HepG2 (cell line): ENCODE results near the gene LRRC3C. TPM values are rescaled to one million over a fixed set of nuclear protein-coding genes. Genes with fewer than 3 reads are reported as not detected.
A peak's percentile ranks its signal among the peaks of the same experiment; 100 is the strongest.

ENCODE experiments used
- ATF3 ChIP-seq: sonication (generic); formaldehyde crosslinking; IDR thresholded peaks from 2 replicates; pipeline ENCODE4 v1.4.0; 2020; ENCODE audit warnings: missing genetic modification reagents
- GATA4 ChIP-seq: sonication (generic); IDR thresholded peaks from 2 replicates; pipeline ENCODE4 v1.6.1; 2016; ENCODE audit warnings: antibody characterized with exemption, low read depth, borderline replicate concordance
- KLF11 ChIP-seq: IDR thresholded peaks from 2 replicates; pipeline ENCODE4 v1.6.1; 2016; ENCODE audit warnings: missing compliant biosample characterization
- KLF12 ChIP-seq: sonication (generic); formaldehyde crosslinking; IDR thresholded peaks from 2 replicates; pipeline ENCODE4 v1.4.0; 2020; ENCODE audit warnings: missing genetic modification reagents, borderline replicate concordance
- RAD21 ChIP-seq: fragments of 450-650 bp; formaldehyde crosslinking; IDR thresholded peaks from 2 replicates; pipeline ENCODE4 v1.5.0; 2020; ENCODE audit warnings: mild to moderate bottlenecking
- SKI ChIP-seq: fragments of 450-650 bp; IDR thresholded peaks from one replicate; pipeline ENCODE4 v1.6.1; 2018; ENCODE audit warnings: mild to moderate bottlenecking; ENCODE audit not compliant: partially characterized antibody
- SRSF1 ChIP-seq: fragments of 200-400 bp; formaldehyde crosslinking; optimal IDR thresholded peaks from 2 replicates; pipeline ENCODE3; 2017; ENCODE audit warnings: mild to moderate bottlenecking, low read depth, low read length, moderate library complexity
- TSC22D2 ChIP-seq: sonication (generic); formaldehyde crosslinking; IDR thresholded peaks from 2 replicates; pipeline ENCODE4 v1.5.1; 2020; ENCODE audit warnings: missing genetic modification reagents, mild to moderate bottlenecking, borderline replicate concordance
- YEATS4 ChIP-seq: sonication (generic); formaldehyde crosslinking; IDR thresholded peaks from 2 replicates; pipeline ENCODE4 v1.4.0; 2020; ENCODE audit warnings: missing genetic modification reagents, borderline replicate concordance
- ZBTB10 ChIP-seq: sonication (generic); formaldehyde crosslinking; IDR thresholded peaks from 2 replicates; pipeline ENCODE4 v1.4.0; 2020; ENCODE audit warnings: missing genetic modification reagents, borderline replicate concordance
- ZBTB7B ChIP-seq: sonication (generic); formaldehyde crosslinking; IDR thresholded peaks from 2 replicates; pipeline ENCODE4 v1.4.0; 2020; ENCODE audit warnings: missing genetic modification reagents
- ZKSCAN5 ChIP-seq: sonication (generic); formaldehyde crosslinking; IDR thresholded peaks from 2 replicates; pipeline ENCODE4 v1.5.1; 2020; ENCODE audit warnings: mild to moderate bottlenecking, missing genetic modification reagents
- ZMAT3 ChIP-seq: sonication (generic); formaldehyde crosslinking; conservative IDR thresholded peaks from 2 replicates; pipeline ENCODE4 v1.7.0; 2021; ENCODE audit warnings: missing genetic modification reagents
- ZNF281 ChIP-seq: sonication (generic); formaldehyde crosslinking; IDR thresholded peaks from 2 replicates; pipeline ENCODE4 v1.4.0; 2020; ENCODE audit warnings: missing genetic modification reagents, borderline replicate concordance
- ZNF292 ChIP-seq: sonication (generic); formaldehyde crosslinking; IDR thresholded peaks from 2 replicates; pipeline ENCODE4 v1.8.1; 2022; ENCODE audit warnings: mild to moderate bottlenecking, low read depth, missing genetic modification reagents, borderline replicate concordance
- ZNF430 ChIP-seq: sonication (generic); formaldehyde crosslinking; IDR thresholded peaks from 2 replicates; pipeline ENCODE4 v1.9.0; 2021; ENCODE audit warnings: mild to moderate bottlenecking, missing genetic modification reagents
- ZNF512B ChIP-seq: sonication (generic); formaldehyde crosslinking; IDR thresholded peaks from 2 replicates; pipeline ENCODE4 v1.5.1; 2020; ENCODE audit warnings: missing genetic modification reagents, mild to moderate bottlenecking, borderline replicate concordance
- ZNF720 ChIP-seq: sonication (generic); formaldehyde crosslinking; IDR thresholded peaks from 2 replicates; pipeline ENCODE4 v1.4.0; 2020; ENCODE audit warnings: missing genetic modification reagents
- polyA plus RNA-seq, 8 experiments: library from polyadenylated mRNA; depleted of rRNA in 3 of 8; stranded (reverse) in 7 of 8; unstranded in 1 of 8; fragments of >200 nt; fragmentation: Illumina TruSeq in 4 of 8; extraction: Trizol in 4 of 8; gene quantifications; 2 replicates each; pipeline versions ENCODE4 v1.2.1 to v1.2.3, GENCODE V29; 2011 to 2016; ENCODE audit warnings: low read depth in 4 of 8, missing spikeins in 1 of 8, mixed read lengths in 1 of 8; ENCODE audit not compliant: insufficient read depth in 1 of 8
- total RNA-seq, 5 experiments: library from RNA; depleted of rRNA; stranded (reverse); fragments of >200 nt; fragmentation: Illumina TruSeq; extraction: Trizol; gene quantifications; 2 replicates each; pipeline ENCODE4 v1.2.3, GENCODE V29; 2016; ENCODE audit warnings: low read depth in 1 of 5
- TF ChIP-seq, protein P1 (sequence below): sonication (generic); formaldehyde crosslinking; IDR thresholded peaks from 2 replicates; pipeline ENCODE4 v1.5.1; 2020; ENCODE audit warnings: mild to moderate bottlenecking, missing genetic modification reagents

The LRRC3C gene
- total and polyA plus RNA-seq, 2 of the 13 experiments (the other 11 are each of a cell fraction or from before 2014, with no cell fraction given): 0.17 TPM; not detected in 1

- TF ChIP-seq ZNF281 (CRISPR knock-in tag) (0 out of 2 replicates have a peak, but pooled peaks have one; percentile 1), GATA4 (no peak), SRSF1 (no peak), SKI (no peak), ATF3 (CRISPR knock-in tag) (no peak), ZNF430 (CRISPR knock-in tag) (no peak), YEATS4 (CRISPR knock-in tag) (0 out of 2 replicates have a peak, but pooled peaks have one; percentile 14), KLF11 (CRISPR knock-in tag) (no peak), ZBTB7B (CRISPR knock-in tag) (0 out of 2 replicates have a peak, but pooled peaks have one; percentile 4), TSC22D2 (no peak), ZNF720 (CRISPR knock-in tag) (no peak), ZBTB10 (CRISPR knock-in tag) (no peak), ZKSCAN5 (CRISPR knock-in tag) (no peak), ZNF512B (no peak), ZMAT3 (CRISPR knock-in tag) (no peak), KLF12 (CRISPR knock-in tag) (no peak), ZNF292 (no peak), RAD21 (no peak)
- TF ChIP-seq, protein P1, sequence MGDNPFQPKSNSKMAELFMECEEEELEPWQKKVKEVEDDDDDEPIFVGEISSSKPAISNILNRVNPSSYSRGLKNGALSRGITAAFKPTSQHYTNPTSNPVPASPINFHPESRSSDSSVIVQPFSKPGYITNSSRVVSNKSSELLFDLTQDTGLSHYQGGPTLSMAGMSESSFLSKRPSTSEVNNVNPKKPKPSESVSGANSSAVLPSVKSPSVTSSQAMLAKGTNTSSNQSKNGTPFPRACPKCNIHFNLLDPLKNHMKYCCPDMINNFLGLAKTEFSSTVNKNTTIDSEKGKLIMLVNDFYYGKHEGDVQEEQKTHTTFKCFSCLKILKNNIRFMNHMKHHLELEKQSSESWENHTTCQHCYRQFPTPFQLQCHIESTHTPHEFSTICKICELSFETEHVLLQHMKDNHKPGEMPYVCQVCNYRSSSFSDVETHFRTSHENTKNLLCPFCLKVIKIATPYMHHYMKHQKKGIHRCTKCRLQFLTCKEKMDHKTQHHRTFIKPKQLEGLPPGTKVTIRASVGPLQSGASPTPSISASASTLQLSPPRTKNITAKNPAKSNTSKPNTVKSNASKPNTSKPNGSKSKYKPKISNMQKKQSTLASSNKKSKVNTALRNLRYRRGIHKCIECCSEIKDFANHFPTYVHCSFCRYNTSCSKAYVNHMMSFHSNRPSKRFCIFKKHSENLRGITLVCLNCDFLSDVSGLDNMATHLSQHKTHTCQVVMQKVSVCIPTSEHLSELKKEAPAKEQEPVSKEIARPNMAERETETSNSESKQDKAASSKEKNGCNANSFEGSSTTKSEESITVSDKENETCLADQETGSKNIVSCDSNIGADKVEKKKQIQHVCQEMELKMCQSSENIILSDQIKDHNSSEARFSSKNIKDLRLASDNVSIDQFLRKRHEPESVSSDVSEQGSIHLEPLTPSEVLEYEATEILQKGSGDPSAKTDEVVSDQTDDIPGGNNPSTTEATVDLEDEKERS (CRISPR knock-in tag): no peak
Measured at GRCh38 chr17:39904990-39905288, 22.6 kb upstream of the LRRC3C start (continued).
